Tibial nerve (tissue), 3 donors: ENCODE measurements around the gene SHC4.

Experiments used
- POLR2A ChIP-seq, 2 donors: fragments of 450-650 bp; IDR thresholded peaks; one replicate each; pipeline ENCODE4 v1.6.1; 2017; ENCODE audit warnings: antibody characterized with exemption in 2 of 2, mild to moderate bottlenecking in 2 of 2, moderate library complexity in 2 of 2
- TF ChIP-seq, protein P1 (sequence below), 5 experiments: fragments of 200-600 bp in 3 of 5; fragments of 450-650 bp in 2 of 5; sonication (generic) in 3 of 5; IDR thresholded peaks; one replicate each; pipeline ENCODE4 v1.5.1; 2016 to 2019; ENCODE audit warnings: antibody characterized with exemption in 5 of 5, mild to moderate bottlenecking in 3 of 5, moderate library complexity in 2 of 5

DNA sequence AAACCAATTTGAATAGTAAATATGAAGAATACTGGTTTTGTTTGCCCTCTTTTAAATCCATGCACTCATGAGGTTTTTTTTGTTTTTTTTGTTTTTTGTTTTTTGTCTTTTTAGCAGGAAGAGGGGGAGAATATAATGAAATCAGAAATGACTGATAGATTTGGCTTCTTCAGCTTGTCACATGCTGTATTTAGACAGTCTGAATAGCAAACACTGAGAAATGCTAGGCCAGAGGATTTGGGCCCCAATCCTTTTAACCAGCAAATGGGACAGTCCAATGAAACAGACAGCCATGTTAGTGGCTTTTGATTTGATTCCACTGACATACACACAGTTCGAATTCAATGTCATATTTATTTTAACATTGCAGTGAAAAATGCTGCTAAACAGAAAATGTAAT is 138.6 kb downstream of the SHC4 start:
- TF ChIP-seq, protein P1, sequence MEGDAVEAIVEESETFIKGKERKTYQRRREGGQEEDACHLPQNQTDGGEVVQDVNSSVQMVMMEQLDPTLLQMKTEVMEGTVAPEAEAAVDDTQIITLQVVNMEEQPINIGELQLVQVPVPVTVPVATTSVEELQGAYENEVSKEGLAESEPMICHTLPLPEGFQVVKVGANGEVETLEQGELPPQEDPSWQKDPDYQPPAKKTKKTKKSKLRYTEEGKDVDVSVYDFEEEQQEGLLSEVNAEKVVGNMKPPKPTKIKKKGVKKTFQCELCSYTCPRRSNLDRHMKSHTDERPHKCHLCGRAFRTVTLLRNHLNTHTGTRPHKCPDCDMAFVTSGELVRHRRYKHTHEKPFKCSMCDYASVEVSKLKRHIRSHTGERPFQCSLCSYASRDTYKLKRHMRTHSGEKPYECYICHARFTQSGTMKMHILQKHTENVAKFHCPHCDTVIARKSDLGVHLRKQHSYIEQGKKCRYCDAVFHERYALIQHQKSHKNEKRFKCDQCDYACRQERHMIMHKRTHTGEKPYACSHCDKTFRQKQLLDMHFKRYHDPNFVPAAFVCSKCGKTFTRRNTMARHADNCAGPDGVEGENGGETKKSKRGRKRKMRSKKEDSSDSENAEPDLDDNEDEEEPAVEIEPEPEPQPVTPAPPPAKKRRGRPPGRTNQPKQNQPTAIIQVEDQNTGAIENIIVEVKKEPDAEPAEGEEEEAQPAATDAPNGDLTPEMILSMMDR (IDR thresholded peaks at IDR 0.05) = no peak
- no peak for TF ChIP-seq POLR2A (IDR thresholded peaks at IDR 0.05)
